Thymus (tissue), 11 donors: ENCODE data around the gene FAM200C. TPM values are rescaled to one million over a fixed set of nuclear protein-coding genes. Genes with fewer than 3 reads are reported as not detected.

Experiments used
- DNase-seq, 9 donors: peaks; one replicate each; pipeline ENCODE4 v3.0.0-alpha.2; 2013; ENCODE audit warnings: low spot score in 9 of 9, low read depth in 6 of 9, missing footprints in 1 of 9
- H3K27ac ChIP-seq, 2 donors: one replicate each; pipeline ENCODE4 v1.5.1; 2013; ENCODE audit warnings: control low read depth in 1 of 2, low read depth in 1 of 2, low read length in 1 of 2, mild to moderate bottlenecking in 1 of 2, moderate library complexity in 1 of 2
- H3K27me3 ChIP-seq, 2 donors: one replicate each; pipeline ENCODE4 v1.5.1; 2013; ENCODE audit warnings: low read length in 1 of 2; ENCODE audit not compliant: control insufficient read depth in 2 of 2, insufficient read depth in 1 of 2
- H3K36me3 ChIP-seq, 2 donors: one replicate each; pipeline ENCODE4 v1.5.1; 2013; ENCODE audit warnings: low read length in 1 of 2, mild to moderate bottlenecking in 1 of 2, moderate library complexity in 1 of 2; ENCODE audit not compliant: control insufficient read depth in 2 of 2, insufficient read depth in 2 of 2
- H3K4me1 ChIP-seq, 2 donors: one replicate each; pipeline ENCODE4 v1.5.1; 2013; ENCODE audit warnings: low read length in 2 of 2; ENCODE audit not compliant: control insufficient read depth in 2 of 2, insufficient read depth in 2 of 2
- H3K4me3 ChIP-seq, 2 donors: one replicate each; pipeline ENCODE4 v1.5.1; 2013; ENCODE audit warnings: low read length in 2 of 2, control low read depth in 1 of 2, mild to moderate bottlenecking in 1 of 2
- H3K9me3 ChIP-seq, 2 donors: one replicate each; pipeline ENCODE4 v1.5.1; 2013; ENCODE audit warnings: low read length in 1 of 2, mild to moderate bottlenecking in 1 of 2; ENCODE audit not compliant: control insufficient read depth in 2 of 2, insufficient read depth in 1 of 2
- WGBS: extraction: QIAGEN DNeasy Blood & Tissue Kit; methylation state at CpG from one replicate; pipeline ENCODE4 v1.1.7; 2013; 5-methylcytosine and 5-hydroxymethylcytosine counted together
- polyA plus RNA-seq: library from polyadenylated mRNA; stranded (reverse); fragments of 200-250 nt; gene quantifications from one replicate; pipeline ENCODE4 v1.2.3, GENCODE V29; 2013
- total RNA-seq: library from RNA; stranded (reverse); fragments of 120-200 nt; gene quantifications from one replicate; pipeline ENCODE4 v1.2.4, GENCODE V29; 2013
- donor health status: healthy.

Gene FAM200C
- total and polyA plus RNA-seq, 2 donors = 4.1 to 5.5 TPM

GRCh38 chr5:160395111-160395510 is 4.7 kb downstream of the FAM200C start:
- 98% methylated on average over 7 of the region's 7 CpGs for WGBS
- Histone ChIP-seq H3K27ac (no peak overlapping the region), H3K4me1 (peaks cover 5 to 8% of the 10 kb centered on the region in 2 donors), H3K4me3 (no peak overlapping the region), H3K36me3 (no peaks in the 10 kb centered on the region), H3K9me3 (no peaks in the 10 kb centered on the region), H3K27me3 (no peaks in the 10 kb centered on the region)
- DNase-seq = no peak

GRCh38 chr5:160390787-160391696 is 8.8 kb downstream of the FAM200C start:
- DNase-seq = peak in 3 of 9 donors; percentile 32 to 50 (median 38)
- Histone ChIP-seq H3K27me3 (no peaks in the 10 kb centered on the region), H3K9me3 (peaks cover 0 to 4% of the 10 kb centered on the region in 2 donors), H3K27ac (no peak overlapping the region), H3K36me3 (no peaks in the 10 kb centered on the region), H3K4me3 (no peak overlapping the region), H3K4me1 (no peaks in the 10 kb centered on the region)
- 81% methylated on average over 8 of the region's 8 CpGs for WGBS

GRCh38 chr5:160387445-160387844 is 12.4 kb downstream of the FAM200C start:
- 92% methylated on average over 1 of the region's 1 CpG for WGBS
- Histone ChIP-seq H3K9me3 (peaks cover 0 to 4% of the 10 kb centered on the region in 2 donors), H3K27ac (no peak overlapping the region), H3K4me3 (no peak overlapping the region), H3K4me1 (no peaks in the 10 kb centered on the region), H3K27me3 (no peaks in the 10 kb centered on the region), H3K36me3 (no peaks in the 10 kb centered on the region)
- no peak for DNase-seq

- no peak overlapping the region for H3K27ac ChIP-seq
- H3K4me1 ChIP-seq = no peaks in the 10 kb centered on the region
- H3K36me3 ChIP-seq = no peaks in the 10 kb centered on the region
- peaks cover 0 to 4% of the 10 kb centered on the region in 2 donors for H3K9me3 ChIP-seq
- no peak overlapping the region for H3K4me3 ChIP-seq
- no peaks in the 10 kb centered on the region for H3K27me3 ChIP-seq
- DNase-seq = no peak
These were observed 14.4 kb downstream of the FAM200C start for GRCh38 chr5:160385496-160385895.

GRCh38 chr5:160384681-160385080 is 15.2 kb downstream of the FAM200C start:
- Histone ChIP-seq H3K27me3 (no peaks in the 10 kb centered on the region), H3K9me3 (peaks cover 0 to 4% of the 10 kb centered on the region in 2 donors), H3K27ac (no peak overlapping the region), H3K4me3 (no peak overlapping the region), H3K4me1 (no peaks in the 10 kb centered on the region), H3K36me3 (no peaks in the 10 kb centered on the region)
- 100% methylated on average over 1 of the region's 1 CpG for WGBS
- no peak for DNase-seq

- no peaks in the 10 kb centered on the region for H3K27me3 ChIP-seq
- H3K9me3 ChIP-seq = peaks cover 0 to 4% of the 10 kb centered on the region in 2 donors
- no peak for DNase-seq
- H3K36me3 ChIP-seq = no peaks in the 10 kb centered on the region
- H3K27ac ChIP-seq = no peak overlapping the region
- no peaks in the 10 kb centered on the region for H3K4me1 ChIP-seq
- H3K4me3 ChIP-seq = no peak overlapping the region
- 94% methylated on average over 3 of the region's 3 CpGs for WGBS
These were observed 17.5 kb downstream of the FAM200C start for GRCh38 chr5:160382346-160382745.

GRCh38 chr5:160380041-160380440 is 19.8 kb downstream of the FAM200C start:
- no peaks in the 10 kb centered on the region for H3K36me3 ChIP-seq
- WGBS = 95% methylated on average over 2 of the region's 2 CpGs

GRCh38 chr5:160379511-160379910 is 20.3 kb downstream of the FAM200C start:
- H3K4me1 ChIP-seq = no peaks in the 10 kb centered on the region
- 51% methylated on average over 4 of the region's 4 CpGs for WGBS
- no peaks in the 10 kb centered on the region for H3K36me3 ChIP-seq
- no peaks in the 10 kb centered on the region for H3K27me3 ChIP-seq
- no peak overlapping the region for H3K27ac ChIP-seq
- H3K4me3 ChIP-seq = no peak overlapping the region
- DNase-seq = no peak
- no peaks in the 10 kb centered on the region for H3K9me3 ChIP-seq

More at GRCh38 chr5:160380041-160380440, 19.8 kb downstream of the FAM200C start:
- Histone ChIP-seq H3K27me3 (no peaks in the 10 kb centered on the region), H3K27ac (no peak overlapping the region), H3K4me3 (no peak overlapping the region), H3K4me1 (no peaks in the 10 kb centered on the region), H3K9me3 (no peaks in the 10 kb centered on the region)
- no peak for DNase-seq

GRCh38 chr5:160378330-160378729 is 21.5 kb downstream of the FAM200C start:
- Histone ChIP-seq H3K36me3 (no peaks in the 10 kb centered on the region), H3K9me3 (no peaks in the 10 kb centered on the region), H3K27ac (no peak overlapping the region), H3K27me3 (peaks cover 0 to 5% of the 10 kb centered on the region in 2 donors), H3K4me1 (no peaks in the 10 kb centered on the region), H3K4me3 (no peak overlapping the region)
- no peak for DNase-seq
- 87% methylated on average over 2 of the region's 2 CpGs for WGBS
